Measurements from ENCODE around the gene DDIT4. TPM values are rescaled to one million over a fixed set of nuclear protein-coding genes. Genes with fewer than 3 reads are reported as not detected.

The DDIT4 gene
- total and polyA plus RNA-seq, 2 of the 8 experiments (the other 6 are each of a cell fraction or from before 2014, with no cell fraction given) = 47.4 to 108 TPM

DNA sequence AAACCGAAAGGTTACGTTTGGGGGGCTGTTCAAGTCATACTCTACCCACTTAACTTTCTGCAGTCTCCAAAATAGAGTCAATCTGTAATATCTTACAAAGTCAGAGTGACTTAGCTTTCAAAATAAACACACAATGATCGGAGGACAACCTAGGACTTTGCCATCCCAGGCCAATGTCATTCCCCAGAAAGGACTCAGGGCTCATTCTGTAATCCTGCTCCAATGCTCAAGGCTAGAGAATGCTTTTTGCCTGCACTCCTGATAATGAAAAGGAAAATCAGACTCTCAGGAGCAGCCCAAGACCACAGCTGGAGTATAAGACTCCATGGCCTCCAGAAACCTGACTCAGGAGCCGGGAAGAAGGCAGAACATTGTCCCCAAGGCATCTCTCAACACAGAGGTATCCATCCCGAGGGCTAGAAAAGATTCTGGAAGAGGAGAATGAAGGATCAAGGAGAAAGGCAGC, 29.1 kb upstream of the DDIT4 start:
- no peak overlapping the region for H3K27ac ChIP-seq (ENCODE audit: low read depth, low read length)
- CTCF ChIA-PET (ENCODE audit: partially characterized antibody) = interaction anchor here (2.2 to 2.3 kb wide), 2 partner anchors 29 to 31 kb away, joined by 8 to 9 read pairs; partner anchors contain the start of gene DDIT4
- no peak overlapping the region for H2AK5ac ChIP-seq (ENCODE audit: low read depth, low read length)
- TF ChIP-seq SP2 (IDR thresholded peaks at IDR 0.05; ENCODE audit: low read length) = no peak
- TF ChIP-seq POU5F1 (IDR thresholded peaks at IDR 0.05; ENCODE audit: low read depth, low read length) = no peak
- no peak for TF ChIP-seq BRCA1 (IDR thresholded peaks at IDR 0.05; ENCODE audit: low read depth, low read length)
- TF ChIP-seq CBX8 (IDR thresholded peaks at IDR 0.05; ENCODE audit: borderline replicate concordance, low read depth, low read length) = no peak
- no peak for TF ChIP-seq FOSL1 (IDR thresholded peaks at IDR 0.05; ENCODE audit: insufficient read depth, low read depth, low read length)
- TF ChIP-seq CEBPB (IDR thresholded peaks at IDR 0.05; ENCODE audit: low read depth, low read length) = no peak
- no peak for TF ChIP-seq RAD21 (IDR thresholded peaks at IDR 0.05 in 1 of 2, conservative IDR thresholded peaks at IDR 0.05 in 1 of 2; ENCODE audit: low read depth in 2 of 2, low read length in 2 of 2)
- TF ChIP-seq, protein P1, sequence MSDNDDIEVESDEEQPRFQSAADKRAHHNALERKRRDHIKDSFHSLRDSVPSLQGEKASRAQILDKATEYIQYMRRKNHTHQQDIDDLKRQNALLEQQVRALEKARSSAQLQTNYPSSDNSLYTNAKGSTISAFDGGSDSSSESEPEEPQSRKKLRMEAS (IDR thresholded peaks at IDR 0.05) = no peak
- no peak for TF ChIP-seq ASH2L (IDR thresholded peaks at IDR 0.05; ENCODE audit: low read length)
- TF ChIP-seq ZNF274 (IDR thresholded peaks at IDR 0.05; ENCODE audit: borderline replicate concordance, extremely low read depth, low read length) = no peak
- no peak for TF ChIP-seq EGR1 (IDR thresholded peaks at IDR 0.05; ENCODE audit: borderline replicate concordance, low read depth, low read length)
- no peak for TF ChIP-seq TEAD4 (IDR thresholded peaks at IDR 0.05; ENCODE audit: low read depth, low read length)
- no peak for TF ChIP-seq POLR2AphosphoS5 (IDR thresholded peaks at IDR 0.05; ENCODE audit: low read depth, low read length)
- no peak for TF ChIP-seq BCL11A (IDR thresholded peaks at IDR 0.05; ENCODE audit: low read depth in 2 of 2, low read length in 2 of 2)

More for the DNA sequence above, 29.1 kb upstream of the DDIT4 start:
- no peak overlapping the region for H3K14ac ChIP-seq (ENCODE audit: insufficient read length)
- POLR2A ChIA-PET (ENCODE audit: partially characterized antibody) = interaction anchor here (1.6 to 24.2 kb wide), 2 partner anchors 16 to 32 kb away, joined by 4 to 673 read pairs; partner anchors contain the start of gene DDIT4
- DNase-seq (ENCODE audit: low read depth in 1 of 2, low spot score in 2 of 2) (no peak), FAIRE-seq (no peak)
- H3K56ac ChIP-seq (replicated peaks; ENCODE audit: insufficient read length, low read depth, low read length) = no peak overlapping the region
- H3K18ac ChIP-seq (ENCODE audit: extremely low read depth, low read length) = no peak overlapping the region
- H2BK120ac ChIP-seq (replicated peaks; ENCODE audit: low read depth, low read length) = no peak overlapping the region
- no peak overlapping the region for H4K5ac ChIP-seq (ENCODE audit: insufficient read length, low read depth, low read length)
- peaks cover 8 to 14% (median 12%) of the 10 kb centered on the region in 4 experiments for H3K4me1 ChIP-seq (replicated peaks in 1 of 4; ENCODE audit: control insufficient read depth in 3 of 4, insufficient read depth in 4 of 4, low read length in 3 of 4)
- H3K36me3 ChIP-seq (ENCODE audit: control insufficient read depth in 2 of 4, insufficient read depth in 4 of 4, low read length in 3 of 4) = no peaks in the 10 kb centered on the region
- whole genome bisulfite sequencing, 2 experiments (ENCODE audit: extremely low coverage in 1 of 2, insufficient coverage in 1 of 2, insufficient read length in 1 of 2, insufficient replicate concordance in 2 of 2, low coverage in 1 of 2, low lambda C conversion rate in 2 of 2, missing lambda C conversion rate in 1 of 2) = 90% methylated on average over 5 of the region's 5 CpGs; no CpG with 5 or more reads in 1 of the 2 experiments
- no peak overlapping the region for H2BK15ac ChIP-seq (ENCODE audit: low read length)
- H3K9me3 ChIP-seq (ENCODE audit: insufficient read depth in 2 of 2, low read depth in 1 of 2, low read length in 1 of 2) = no peaks in the 10 kb centered on the region
- H3K23ac ChIP-seq (ENCODE audit: insufficient read length) = no peak overlapping the region
- H4K8ac ChIP-seq (ENCODE audit: extremely low read depth, insufficient read depth, low read length) = no peak overlapping the region
- no peaks in the 10 kb centered on the region; a peak in 1 of 7 replicates for H3K27me3 ChIP-seq (replicated peaks in 1 of 4; ENCODE audit: control insufficient read depth in 3 of 4, extremely low read depth in 1 of 4, insufficient read depth in 3 of 4, low read length in 3 of 4)
- H2BK12ac ChIP-seq (ENCODE audit: low read depth, low read length) = no peak overlapping the region
- H3K23me2 ChIP-seq (ENCODE audit: low read depth, low read length) = no peaks in the 10 kb centered on the region
- H2BK20ac ChIP-seq (ENCODE audit: low read length) = 0 out of 2 replicates have a peak overlapping the region, but pooled peaks have one; percentile 3
- no peak overlapping the region for H2BK5ac ChIP-seq (ENCODE audit: low read depth, low read length)
- H3K9ac ChIP-seq (replicated peaks in 1 of 4; ENCODE audit: extremely low read depth in 1 of 4, low read depth in 3 of 4, low read length in 3 of 4) = no peak overlapping the region
- H3K4ac ChIP-seq (replicated peaks; ENCODE audit: insufficient read length, low read depth, low read length) = no peak overlapping the region
- no peak overlapping the region for H3K4me2 ChIP-seq (ENCODE audit: insufficient read depth in 1 of 2, low read depth in 2 of 2, low read length in 2 of 2)
- no peaks in the 10 kb centered on the region for H4K20me1 ChIP-seq (replicated peaks in 1 of 2; ENCODE audit: control insufficient read depth in 1 of 2, insufficient read depth in 2 of 2, low read length in 2 of 2)
- H4K91ac ChIP-seq (replicated peaks; ENCODE audit: insufficient read length, low read length) = no peak overlapping the region
- no peaks in the 10 kb centered on the region for H3K79me2 ChIP-seq (ENCODE audit: control insufficient read depth in 1 of 2, insufficient read depth in 2 of 2, low read length in 2 of 2)
- no peaks in the 10 kb centered on the region for H3K79me1 ChIP-seq (ENCODE audit: low read depth, low read length)
- no peak overlapping the region for H3K4me3 ChIP-seq (ENCODE audit: extremely low read depth in 1 of 4, insufficient read depth in 2 of 4, low read depth in 3 of 4, low read length in 4 of 4)
- no peak overlapping the region for H2AFZ ChIP-seq (ENCODE audit: low read length)

Data from H1 (cell line).